GM19240 (cell line): ENCODE data around the gene IBA57.
"Not testable (repeated sequence)": the region's sequence is repeated elsewhere in the genome, so short reads cannot be mapped to it uniquely, and the experiment has no call there.

Experiments used
- DNase-seq: peaks from one replicate; pipeline ENCODE4 v3.0.0; 2011; ENCODE audit warnings: low spot score; ENCODE audit not compliant: insufficient read length

Gene IBA57

GRCh38 chr1:228172591-228173527 lies 7.3 kb downstream of the IBA57 start:
- no peak for DNase-seq

- not testable (repeated sequence) for DNase-seq
Measured at GRCh38 chr1:228173528-228174481, 8.2 kb downstream of the IBA57 start.

- DNase-seq: no peak
Measured at GRCh38 chr1:228174482-228175315, 9.1 kb downstream of the IBA57 start.

- no peak for DNase-seq
Measured at GRCh38 chr1:228175316-228176023, 9.9 kb downstream of the IBA57 start.

GRCh38 chr1:228176024-228176395 lies 10.4 kb downstream of the IBA57 start:
- no peak for DNase-seq

GRCh38 chr1:228176461-228177182 lies 11.0 kb downstream of the IBA57 start:
- DNase-seq: no peak

- no peak for DNase-seq
Measured at GRCh38 chr1:228177183-228177475, 11.5 kb downstream of the IBA57 start.

- DNase-seq: no peak
Measured at GRCh38 chr1:228177721-228178710, 12.4 kb downstream of the IBA57 start.

GRCh38 chr1:228178737-228179684 lies 13.4 kb downstream of the IBA57 start:
- DNase-seq: no peak

- no peak for DNase-seq
Measured at GRCh38 chr1:228180271-228180958, 14.8 kb downstream of the IBA57 start.

- no peak for DNase-seq
Measured at GRCh38 chr1:228180959-228181644, 15.5 kb downstream of the IBA57 start.

- no peak for DNase-seq
Measured at GRCh38 chr1:228181645-228182034, 16.0 kb downstream of the IBA57 start.

- DNase-seq: no peak
Measured at GRCh38 chr1:228182296-228183030, 16.9 kb downstream of the IBA57 start.

- DNase-seq: no peak
Measured at GRCh38 chr1:228184152-228184551, 18.5 kb downstream of the IBA57 start.

- DNase-seq: no peak
Measured at GRCh38 chr1:228185641-228185965, 20.0 kb downstream of the IBA57 start.

GRCh38 chr1:228188249-228188648 lies 22.6 kb downstream of the IBA57 start:
- not testable (repeated sequence) for DNase-seq
